Mesothelial cell of epicardium (in vitro differentiated cells): Measurements from ENCODE around the gene UNC5B. TPM values are rescaled to one million over a fixed set of nuclear protein-coding genes. Genes with fewer than 3 reads are reported as not detected.
A peak's percentile ranks its signal among the peaks of the same experiment; 100 is the strongest.

ENCODE experiments used
- DNase-seq, 2 experiments: peaks; one replicate each; pipeline ENCODE4 v3.0.0; 2021; ENCODE audit warnings: low spot score in 2 of 2; ENCODE audit not compliant: unreplicated experiment in 2 of 2
- H3K27ac Mint-ChIP-seq: 2 replicates; pipeline ENCODE4 v1.8.0; 2021; ENCODE audit warnings: mixed read lengths
- H3K27me3 Mint-ChIP-seq: 2 replicates; pipeline ENCODE4 v1.8.0; 2021; ENCODE audit warnings: low read depth, mixed read lengths
- H3K36me3 Mint-ChIP-seq: 2 replicates; pipeline ENCODE4 v1.8.0; 2021; ENCODE audit warnings: mixed read lengths
- H3K4me1 Mint-ChIP-seq: 2 replicates; pipeline ENCODE4 v1.8.0; 2021; ENCODE audit warnings: mixed read lengths
- H3K4me3 Mint-ChIP-seq: 2 replicates; pipeline ENCODE4 v1.8.0; 2021; ENCODE audit warnings: mild to moderate bottlenecking, moderate library complexity, mixed read lengths
- H3K9me3 Mint-ChIP-seq: 2 replicates; pipeline ENCODE4 v1.8.0; 2021; ENCODE audit warnings: mixed read lengths
- CTCF ChIP-seq: fragments of 200-600 bp; sonication (generic); IDR thresholded peaks from one replicate; pipeline ENCODE4 v1.5.0; 2021; ENCODE audit warnings: antibody characterized with exemption; ENCODE audit not compliant: unreplicated experiment
- total RNA-seq: library from RNA; stranded (reverse); gene quantifications from 3 replicates; pipeline ENCODE4 v1.2.1, GENCODE V29; 2021

UNC5B gene
- total RNA-seq, 1 donor from 2014 or later = 91.5 TPM

- peaks cover 48% of the 10 kb centered on the region for H3K4me1 Mint-ChIP-seq
- no peaks in the 10 kb centered on the region for H3K27me3 Mint-ChIP-seq
- no peak for TF ChIP-seq CTCF
- peaks cover 7% of the 10 kb centered on the region for H3K9me3 Mint-ChIP-seq
- H3K4me3 Mint-ChIP-seq = no peak overlapping the region
- peaks cover 3% of the 10 kb centered on the region for H3K36me3 Mint-ChIP-seq
- DNase-seq = no peak
- H3K27ac Mint-ChIP-seq = no peak overlapping the region
These were observed 99.8 kb downstream of the UNC5B start for GRCh38 chr10:71312220-71312619.

- Mint-ChIP-seq H3K27me3 (no peaks in the 10 kb centered on the region), H3K4me1 (peaks cover 40% of the 10 kb centered on the region), H3K36me3 (peaks cover 3% of the 10 kb centered on the region), H3K9me3 (peaks cover 7% of the 10 kb centered on the region), H3K27ac (peak overlapping the region; percentile 83), H3K4me3 (peak overlapping the region; percentile 27)
- TF ChIP-seq CTCF = no peak
- DNase-seq = peak in 1 of 2 experiments; percentile 59
These were observed 100.7 kb downstream of the UNC5B start for GRCh38 chr10:71312811-71313789.

GRCh38 chr10:71314028-71314693 is 101.8 kb downstream of the UNC5B start:
- peak in 1 of 2 experiments; percentile 65 for DNase-seq
- H3K4me3 Mint-ChIP-seq = peak overlapping the region; percentile 57
- H3K27ac Mint-ChIP-seq = peak overlapping the region; percentile 83
- peak; percentile 86 for TF ChIP-seq CTCF
- H3K36me3 Mint-ChIP-seq = peaks cover 3% of the 10 kb centered on the region
- H3K27me3 Mint-ChIP-seq = no peaks in the 10 kb centered on the region
- H3K4me1 Mint-ChIP-seq = peaks cover 43% of the 10 kb centered on the region
- H3K9me3 Mint-ChIP-seq = peaks cover 7% of the 10 kb centered on the region

- peaks cover 7% of the 10 kb centered on the region for H3K9me3 Mint-ChIP-seq
- H3K4me1 Mint-ChIP-seq = peaks cover 42% of the 10 kb centered on the region
- H3K27ac Mint-ChIP-seq = peak overlapping the region; percentile 51
- no peak for TF ChIP-seq CTCF
- peaks cover 3% of the 10 kb centered on the region for H3K36me3 Mint-ChIP-seq
- H3K4me3 Mint-ChIP-seq = peak overlapping the region; percentile 57
- no peak for DNase-seq
- H3K27me3 Mint-ChIP-seq = no peaks in the 10 kb centered on the region
These were observed 102.4 kb downstream of the UNC5B start for GRCh38 chr10:71314694-71315225.

- TF ChIP-seq CTCF = no peak
- no peak overlapping the region for H3K4me3 Mint-ChIP-seq
These were observed 103.9 kb downstream of the UNC5B start for GRCh38 chr10:71316056-71316785.

More at GRCh38 chr10:71316056-71316785, 103.9 kb downstream of the UNC5B start:
- peaks cover 3% of the 10 kb centered on the region for H3K36me3 Mint-ChIP-seq
- H3K27ac Mint-ChIP-seq = peak overlapping the region; percentile 83
- no peaks in the 10 kb centered on the region for H3K9me3 Mint-ChIP-seq
- DNase-seq = no peak
- no peaks in the 10 kb centered on the region for H3K27me3 Mint-ChIP-seq
- H3K4me1 Mint-ChIP-seq = peaks cover 48% of the 10 kb centered on the region
